MM.1S (cell line): ENCODE measurements around the gene CLASP1.

Experiments used
- DNase-seq: peaks from one replicate; pipeline ENCODE4 v3.0.0-alpha.2; 2015
- H2AFZ ChIP-seq: fragments of 300-600 bp; sonication (generic); 2 replicates; pipeline ENCODE4 v1.6.0; 2016; ENCODE audit warnings: antibody characterized with exemption, low read length
- H3F3A ChIP-seq: fragments of 300-600 bp; sonication (generic); 2 replicates; pipeline ENCODE4 v1.6.1; 2016; ENCODE audit warnings: mild to moderate bottlenecking, antibody characterized with exemption, low read length, moderate library complexity, mixed read lengths; ENCODE audit not compliant: insufficient read depth
- H3K27ac ChIP-seq: fragments of 300-600 bp; sonication (generic); 2 replicates; pipeline ENCODE4 v1.5.1; 2016; ENCODE audit warnings: mild to moderate bottlenecking, low read length
- H3K27me3 ChIP-seq: fragments of 300-600 bp; sonication (generic); replicated peaks from 2 replicates; pipeline ENCODE4 v1.6.0; 2016; ENCODE audit warnings: low read length; ENCODE audit not compliant: insufficient read depth
- H3K36me3 ChIP-seq: fragments of 300-600 bp; sonication (generic); replicated peaks from 2 replicates; pipeline ENCODE4 v1.6.1; 2016; ENCODE audit warnings: mild to moderate bottlenecking, low read length, mixed read lengths; ENCODE audit not compliant: insufficient read depth
- H3K4me1 ChIP-seq: fragments of 300-600 bp; sonication (generic); 2 replicates; pipeline ENCODE4 v1.6.1; 2016; ENCODE audit warnings: low read length, mixed read lengths
- H3K4me2 ChIP-seq: fragments of 300-600 bp; sonication (generic); 2 replicates; pipeline ENCODE4 v1.6.0; 2016; ENCODE audit warnings: low read depth, low read length
- H3K4me3 ChIP-seq: fragments of 300-600 bp; sonication (generic); 2 replicates; pipeline ENCODE4 v1.5.1; 2016; ENCODE audit warnings: low read length, mixed read lengths
- H3K79me2 ChIP-seq: fragments of 300-600 bp; sonication (generic); 2 replicates; pipeline ENCODE4 v1.6.1; 2016; ENCODE audit warnings: mixed run types, low read length, mixed read lengths
- H3K9ac ChIP-seq: fragments of 300-600 bp; sonication (generic); 2 replicates; pipeline ENCODE4 v1.6.1; 2016; ENCODE audit warnings: low read length, mixed read lengths
- H3K9me2 ChIP-seq: fragments of 300-600 bp; sonication (generic); replicated peaks from 2 replicates; pipeline ENCODE4 v1.6.1; 2016; ENCODE audit warnings: mild to moderate bottlenecking, low read length, mixed read lengths; ENCODE audit not compliant: insufficient read depth
- H3K9me3 ChIP-seq: fragments of 300-600 bp; sonication (generic); replicated peaks from 2 replicates; pipeline ENCODE4 v1.6.1; 2016; ENCODE audit warnings: mild to moderate bottlenecking, low read length, mixed read lengths; ENCODE audit not compliant: insufficient read depth
- H4K20me1 ChIP-seq: fragments of 300-600 bp; sonication (generic); 2 replicates; pipeline ENCODE4 v1.6.1; 2016; ENCODE audit warnings: mild to moderate bottlenecking, low read length, moderate library complexity, mixed read lengths; ENCODE audit not compliant: insufficient read depth
- CTCF ChIP-seq: fragments of 300-600 bp; sonication (generic); IDR thresholded peaks from 2 replicates; pipeline ENCODE4 v1.5.1; 2016; ENCODE audit warnings: antibody characterized with exemption, low read length, mixed read lengths
- EZH2 ChIP-seq: fragments of 300-600 bp; sonication (generic); optimal IDR thresholded peaks from 2 replicates; pipeline ENCODE3; 2017; ENCODE audit warnings: low read depth, mild to moderate bottlenecking, antibody characterized with exemption, low read length, mixed read lengths
- EZH2phosphoT487 ChIP-seq: fragments of 300-600 bp; sonication (generic); IDR thresholded peaks from 2 replicates; pipeline ENCODE4 v1.6.1; 2018; ENCODE audit warnings: antibody characterized with exemption, low read length

Gene CLASP1

GRCh38 chr2:121603185-121603584 is 46.1 kb downstream of the CLASP1 start:
- Histone ChIP-seq H3F3A (no peaks in the 10 kb centered on the region), H3K4me2 (no peak overlapping the region), H3K79me2 (peaks cover 80% of the 10 kb centered on the region), H3K4me1 (no peaks in the 10 kb centered on the region), H4K20me1 (no peaks in the 10 kb centered on the region), H3K9me2 (no peaks in the 10 kb centered on the region), H3K27ac (no peak overlapping the region), H3K9me3 (no peaks in the 10 kb centered on the region), H3K36me3 (no peaks in the 10 kb centered on the region), H3K27me3 (no peaks in the 10 kb centered on the region), H2AFZ (no peak overlapping the region), H3K9ac (no peak overlapping the region), H3K4me3 (no peak overlapping the region)
- DNase-seq, result no peak
- TF ChIP-seq EZH2phosphoT487 (no peak), EZH2 (no peak), CTCF (no peak)

GRCh38 chr2:121599963-121600651 is 49.2 kb downstream of the CLASP1 start:
- Histone ChIP-seq H3K27me3 (no peaks in the 10 kb centered on the region), H3F3A (no peaks in the 10 kb centered on the region), H3K36me3 (no peaks in the 10 kb centered on the region), H3K4me2 (no peak overlapping the region), H3K9ac (no peak overlapping the region), H3K9me2 (no peaks in the 10 kb centered on the region), H2AFZ (no peak overlapping the region), H3K9me3 (no peaks in the 10 kb centered on the region), H3K4me3 (no peak overlapping the region), H4K20me1 (no peaks in the 10 kb centered on the region), H3K4me1 (peaks cover 5% of the 10 kb centered on the region; the same call in 1 of the 2 replicates), H3K79me2 (peaks cover 81% of the 10 kb centered on the region), H3K27ac (no peak overlapping the region)
- TF ChIP-seq EZH2 (no peak), EZH2phosphoT487 (no peak), CTCF (no peak)
- DNase-seq, result no peak

GRCh38 chr2:121598087-121598486 is 51.2 kb downstream of the CLASP1 start:
- Histone ChIP-seq H3K4me2 (no peak overlapping the region), H3K27ac (no peak overlapping the region), H3K4me1 (peaks cover 5% of the 10 kb centered on the region; the same call in 1 of the 2 replicates), H3F3A (no peaks in the 10 kb centered on the region), H3K27me3 (no peaks in the 10 kb centered on the region), H3K9ac (no peak overlapping the region), H2AFZ (no peak overlapping the region), H3K79me2 (peaks cover 74% of the 10 kb centered on the region), H3K4me3 (no peak overlapping the region), H3K9me3 (no peaks in the 10 kb centered on the region), H3K9me2 (no peaks in the 10 kb centered on the region), H4K20me1 (no peaks in the 10 kb centered on the region), H3K36me3 (no peaks in the 10 kb centered on the region)
- DNase-seq, result no peak
- TF ChIP-seq EZH2phosphoT487, result no peak
- no peak for TF ChIP-seq CTCF
- TF ChIP-seq EZH2, result no peak
